Calu3 (cell line): ENCODE measurements around the gene CYP26A1. TPM values are rescaled to one million over a fixed set of nuclear protein-coding genes. Genes with fewer than 3 reads are reported as not detected.

Experiments used
- BruUV-seq: library from RNA; stranded (reverse); fragments of 400-500 nt; replicated peaks from 2 replicates; lab custom pipeline; 2021; lab: Mats Ljungman, UMichigan
- CTCF ChIA-PET: fragments of 300-600 bp; sonication (Branson Sonifier 250); formaldehyde crosslinking; loops from one replicate; lab custom pipeline; 2022; ENCODE audit warnings: antibody characterized with exemption; lab: Charles Lee
- DNase-seq: peaks from one replicate; pipeline ENCODE4 v3.0.0; 2022
- H3K27ac Mint-ChIP-seq: one replicate; pipeline ENCODE4 v1.8.0; 2022; ENCODE audit warnings: mixed read lengths; ENCODE audit not compliant: unreplicated experiment
- H3K27me3 Mint-ChIP-seq: one replicate; pipeline ENCODE4 v1.8.0; 2022; ENCODE audit warnings: mixed read lengths; ENCODE audit not compliant: unreplicated experiment
- H3K36me3 Mint-ChIP-seq: one replicate; pipeline ENCODE4 v1.8.0; 2022; ENCODE audit warnings: mild to moderate bottlenecking, moderate library complexity, mixed read lengths; ENCODE audit not compliant: insufficient read depth, unreplicated experiment
- H3K4me1 Mint-ChIP-seq: one replicate; pipeline ENCODE4 v1.8.0; 2022; ENCODE audit warnings: mild to moderate bottlenecking, low read depth, mixed read lengths; ENCODE audit not compliant: unreplicated experiment
- H3K4me3 Mint-ChIP-seq: one replicate; pipeline ENCODE4 v1.8.0; 2022; ENCODE audit warnings: mild to moderate bottlenecking, low read depth, moderate library complexity, mixed read lengths; ENCODE audit not compliant: unreplicated experiment
- H3K9me3 Mint-ChIP-seq: one replicate; pipeline ENCODE4 v1.8.0; 2022; ENCODE audit warnings: low read depth, mixed read lengths; ENCODE audit not compliant: unreplicated experiment
- CTCF ChIP-seq: fragments of 200-600 bp; IDR thresholded peaks from one replicate; pipeline ENCODE4 v1.8.0; 2022; ENCODE audit warnings: antibody characterized with exemption; ENCODE audit not compliant: unreplicated experiment
- intact Hi-C: fragments of 100-400 bp; cut with micrococcal nuclease; formaldehyde crosslinking; loops from one replicate; pipeline ENCODE4 v1.10.0; 2022; ENCODE audit not compliant: unreplicated experiment
- total RNA-seq: library from RNA; stranded (reverse); gene quantifications from 2 replicates; pipeline ENCODE4 v1.2.3, GENCODE V29; 2022

CYP26A1 gene
- total RNA-seq, 1 experiment from 2014 or later, result 2.1 TPM

DNA sequence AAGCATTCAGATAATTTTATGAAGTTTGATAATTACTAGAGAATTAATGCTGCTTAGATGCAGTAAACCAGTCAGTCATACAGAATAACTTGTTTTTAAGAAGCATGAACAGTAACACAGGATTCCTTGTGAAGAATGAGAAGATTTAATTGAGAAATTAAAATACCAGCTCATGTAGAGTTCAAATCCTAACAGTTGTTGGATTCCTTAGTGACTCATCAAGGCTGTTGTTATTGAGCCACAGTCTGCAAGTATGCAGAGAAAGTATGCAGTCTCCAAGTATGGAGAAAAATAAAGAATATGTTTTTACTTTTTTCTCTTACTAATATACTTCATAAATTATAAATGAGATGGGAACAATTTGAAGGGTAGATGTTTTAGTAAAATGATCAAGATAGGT, 43.3 kb upstream of the CYP26A1 start:
- no peaks in the 10 kb centered on the region for H3K9me3 Mint-ChIP-seq
- H3K4me1 Mint-ChIP-seq, result peaks cover 26% of the 10 kb centered on the region
- H3K36me3 Mint-ChIP-seq, result peaks cover 6% of the 10 kb centered on the region
- no peak overlapping the region for H3K27ac Mint-ChIP-seq
- no TSS peak for BruUV-seq
- intact Hi-C loops, result no loop called here
- CTCF ChIA-PET, result interaction anchor here (0.8 kb wide), 1 partner anchor 220 kb away, joined by 3 read pairs; no protein-coding TSS in a partner anchor
- H3K27me3 Mint-ChIP-seq, result no peaks in the 10 kb centered on the region
- DNase-seq, result no peak
- no peak for TF ChIP-seq CTCF
- H3K4me3 Mint-ChIP-seq, result no peak overlapping the region

GRCh38 chr10:93032105-93032808, 41.4 kb upstream of the CYP26A1 start:
- CTCF ChIA-PET, result interaction anchor here (0.5 to 0.6 kb wide), 2 partner anchors 15 to 137 kb away, joined by 3 read pairs; no protein-coding TSS in a partner anchor
- no peak for DNase-seq
- no TSS peak for BruUV-seq

GRCh38 chr10:93032809-93033137, 40.9 kb upstream of the CYP26A1 start:
- no peak overlapping the region for H3K4me3 Mint-ChIP-seq
- no peak overlapping the region for H3K27ac Mint-ChIP-seq
- DNase-seq, result no peak
- intact Hi-C loops, result no loop called here
- no peak for TF ChIP-seq CTCF
- H3K4me1 Mint-ChIP-seq, result peaks cover 17% of the 10 kb centered on the region
- BruUV-seq, result no TSS peak
- H3K36me3 Mint-ChIP-seq, result no peaks in the 10 kb centered on the region
- H3K27me3 Mint-ChIP-seq, result no peaks in the 10 kb centered on the region
- H3K9me3 Mint-ChIP-seq, result no peaks in the 10 kb centered on the region
- CTCF ChIA-PET, result interaction anchor here (0.5 kb wide), 1 partner anchor 137 kb away, joined by 3 read pairs; no protein-coding TSS in a partner anchor

More at GRCh38 chr10:93032105-93032808, 41.4 kb upstream of the CYP26A1 start:
- TF ChIP-seq CTCF, result no peak
- H3K9me3 Mint-ChIP-seq, result no peaks in the 10 kb centered on the region
- H3K4me1 Mint-ChIP-seq, result peaks cover 17% of the 10 kb centered on the region
- peaks cover under 1% of the 10 kb centered on the region for H3K36me3 Mint-ChIP-seq
- H3K4me3 Mint-ChIP-seq, result no peak overlapping the region
- H3K27me3 Mint-ChIP-seq, result no peaks in the 10 kb centered on the region
- intact Hi-C loops, result no loop called here
- no peak overlapping the region for H3K27ac Mint-ChIP-seq

- no peak for TF ChIP-seq CTCF
- intact Hi-C loops, result no loop called here
- no peaks in the 10 kb centered on the region for H3K9me3 Mint-ChIP-seq
- no peak for DNase-seq
- H3K27me3 Mint-ChIP-seq, result no peaks in the 10 kb centered on the region
- BruUV-seq, result no TSS peak
- H3K27ac Mint-ChIP-seq, result no peak overlapping the region
- CTCF ChIA-PET, result no interaction called here
- H3K36me3 Mint-ChIP-seq, result no peaks in the 10 kb centered on the region
- H3K4me3 Mint-ChIP-seq, result no peak overlapping the region
- peaks cover 17% of the 10 kb centered on the region for H3K4me1 Mint-ChIP-seq
Observed at GRCh38 chr10:93034426-93034825, 39.3 kb upstream of the CYP26A1 start.
